Transverse colon (tissue), 4 donors: ENCODE results near the gene PPFIA1. TPM values are rescaled to one million over a fixed set of nuclear protein-coding genes. Genes with fewer than 3 reads are reported as not detected.

ENCODE experiments used
- DNase-seq: peaks from one replicate; pipeline ENCODE4 v3.0.0-alpha.2; 2019
- H3K27ac ChIP-seq, 4 donors: fragments of 200-600 bp; sonication (generic); 2 replicates each; pipeline ENCODE4 v1.5.1; 2016 to 2018; ENCODE audit warnings: inconsistent platforms in 4 of 4
- H3K27me3 ChIP-seq: fragments of 200-600 bp; sonication (generic); 2 replicates; pipeline ENCODE4 v1.5.1; 2017; ENCODE audit warnings: inconsistent platforms
- H3K36me3 ChIP-seq, 4 donors: fragments of 200-600 bp; sonication (generic); 2 replicates each; pipeline ENCODE4 v1.5.1; 2017 to 2019; ENCODE audit warnings: inconsistent platforms in 4 of 4
- H3K4me1 ChIP-seq, 4 donors: fragments of 200-600 bp; sonication (generic); 2 replicates each; pipeline ENCODE4 v1.5.1; 2017 to 2020; ENCODE audit warnings: inconsistent platforms in 4 of 4
- H3K4me3 ChIP-seq, 4 donors: fragments of 200-600 bp; sonication (generic); 1 replicate in 1 of 4; 2 replicates in 3 of 4; pipeline versions ENCODE4 v1.5.1 to v1.6.1; 2017 to 2019; ENCODE audit warnings: inconsistent platforms in 4 of 4
- H3K9me3 ChIP-seq, 2 donors: fragments of 200-600 bp; sonication (generic); 2 replicates each; pipeline ENCODE4 v1.5.1; 2017 to 2019; ENCODE audit warnings: inconsistent platforms in 2 of 2
- CTCF ChIP-seq, 5 experiments: fragments of 200-600 bp in 3 of 5; fragments of 450-650 bp in 2 of 5; sonication (generic) in 3 of 5; IDR thresholded peaks; 1 replicate in 2 of 5; 2 replicates in 3 of 5; pipeline ENCODE4 v1.5.1; 2016 to 2017; ENCODE audit warnings: antibody characterized with exemption in 5 of 5, inconsistent platforms in 3 of 5, mild to moderate bottlenecking in 2 of 5, moderate library complexity in 1 of 5
- EP300 ChIP-seq: sonication (generic); formaldehyde crosslinking; IDR thresholded peaks from one replicate; pipeline ENCODE4 v1.6.1; 2017; ENCODE audit warnings: antibody characterized with exemption, low read depth
- POLR2A ChIP-seq: fragments of 450-650 bp; IDR thresholded peaks from one replicate; pipeline ENCODE4 v1.6.1; 2016; ENCODE audit warnings: antibody characterized with exemption, mild to moderate bottlenecking, moderate library complexity
- POLR2AphosphoS5 ChIP-seq, 3 donors: sonication (generic); formaldehyde crosslinking; IDR thresholded peaks; one replicate each; pipeline ENCODE4 v1.6.1; 2016; ENCODE audit warnings: antibody characterized with exemption in 3 of 3
- WGBS, 2 donors: methylation state at CpG; one replicate each; pipeline ENCODE4 v1.1.5; 2018; ENCODE audit warnings: low coverage in 1 of 2; 5-methylcytosine and 5-hydroxymethylcytosine counted together
- in situ Hi-C, 4 donors: fragments of 200-750 bp; cut with MboI; loops; one replicate each; pipeline versions ENCODE4 v1.15.0 to v1.15.1; 2017; ENCODE audit warnings: low sequenced_read_pairs in 3 of 4, low pct_ligation_motif_present in 1 of 4, low pct_unique_long_range_greater_than_20kb in 1 of 4
- intact Hi-C: fragments of 100-400 bp; cut with DNase I; formaldehyde crosslinking; loops from one replicate; pipeline ENCODE4 v1.15.1; 2023; ENCODE audit warnings: low total_unique reads
- total RNA-seq, 4 donors: library from RNA; depleted of rRNA; stranded (reverse); fragments of >200 nt; gene quantifications; one replicate each; pipeline ENCODE4 v1.1.0, GENCODE V29; 2016

PPFIA1 gene
- total RNA-seq, 4 donors from 2014 or later: 42.6 to 143 (median 72.8) TPM

- intact Hi-C loops (no loop called here), in situ Hi-C loops (no loop called here)
- Histone ChIP-seq H3K27me3 (no peaks in the 10 kb centered on the region), H3K9me3 (no peaks in the 10 kb centered on the region), H3K4me3 (no peak overlapping the region), H3K4me1 (peaks cover 11 to 36% (median 24%) of the 10 kb centered on the region in 4 donors), H3K27ac (no peak overlapping the region), H3K36me3 (peaks cover 0 to 3% (median 1%) of the 10 kb centered on the region in 4 donors)
- DNase-seq: no peak
- 76 to 81% methylated on average over 5 to 10 of the region's 10 CpGs for WGBS, 2 donors
- no peak for TF ChIP-seq POLR2AphosphoS5 (IDR thresholded peaks at IDR 0.05)
- TF ChIP-seq POLR2A: no peak
- no peak for TF ChIP-seq EP300
- TF ChIP-seq CTCF (IDR thresholded peaks at IDR 0.05): no peak
These were observed 131.5 kb downstream of the PPFIA1 start for GRCh38 chr11:70402016-70402415.

GRCh38 chr11:70402685-70403084 lies 132.2 kb downstream of the PPFIA1 start:
- in situ Hi-C loops: no loop called here

GRCh38 chr11:70404244-70404643 lies 133.8 kb downstream of the PPFIA1 start:
- intact Hi-C loops (no loop called here), in situ Hi-C loops (no loop called here)
- whole genome bisulfite sequencing, 2 donors: 90 to 95% methylated on average over 7 to 11 of the region's 11 CpGs

More at GRCh38 chr11:70402685-70403084, 132.2 kb downstream of the PPFIA1 start:
- WGBS, 2 donors: 74% methylated on average over 1 of the region's 1 CpG; no CpG with 5 or more reads in 1 of the 2 donors
- H3K36me3 ChIP-seq: peaks cover 0 to 9% (median 4%) of the 10 kb centered on the region in 4 donors
- H3K27me3 ChIP-seq: no peaks in the 10 kb centered on the region
- no peak for DNase-seq
- intact Hi-C loops: no loop called here
- H3K4me1 ChIP-seq: peaks cover 8 to 30% (median 21%) of the 10 kb centered on the region in 4 donors
- TF ChIP-seq EP300: no peak
- TF ChIP-seq CTCF (IDR thresholded peaks at IDR 0.05): no peak
- TF ChIP-seq POLR2A: no peak
- no peak for TF ChIP-seq POLR2AphosphoS5 (IDR thresholded peaks at IDR 0.05)
- no peak overlapping the region for H3K27ac ChIP-seq
- no peak overlapping the region for H3K4me3 ChIP-seq
- no peaks in the 10 kb centered on the region for H3K9me3 ChIP-seq

DNA sequence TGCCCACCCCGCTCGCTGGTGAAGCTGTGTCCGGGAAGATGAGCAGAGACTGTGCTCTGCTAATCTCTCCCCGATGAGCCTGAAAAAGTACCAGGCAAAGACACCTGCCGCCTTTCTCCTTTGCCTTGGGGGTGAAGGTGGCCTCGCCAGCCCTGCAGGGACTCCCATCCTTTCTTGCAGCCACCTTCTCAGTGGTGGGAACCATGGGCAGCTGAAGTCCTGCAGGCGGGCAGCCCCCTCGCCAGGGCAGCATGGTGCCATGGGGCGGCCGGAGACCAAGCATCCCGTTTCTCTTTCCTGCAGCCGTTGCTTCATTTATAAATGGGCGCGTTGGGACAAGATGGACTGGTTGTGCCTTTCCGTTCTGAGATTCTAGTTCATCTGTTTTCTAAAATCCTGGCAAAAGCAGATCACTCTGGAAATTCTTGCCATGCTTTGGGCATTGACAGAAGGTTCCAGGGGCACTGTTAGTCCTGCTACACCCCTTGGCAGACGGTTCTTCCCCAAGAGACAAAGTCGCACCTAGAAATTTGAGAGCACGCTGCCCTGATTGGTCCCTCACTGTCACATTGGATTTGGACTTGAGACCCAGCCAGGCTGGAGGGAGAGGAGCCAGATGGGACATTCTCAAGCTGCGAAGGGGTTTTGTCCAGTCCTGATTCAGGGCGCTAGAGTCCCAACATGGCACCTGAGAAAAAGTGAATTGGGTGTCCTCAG lies 135.3 kb downstream of the PPFIA1 start:
- Histone ChIP-seq H3K4me1 (peaks cover 0 to 5% (median 3%) of the 10 kb centered on the region in 4 donors), H3K4me3 (no peak overlapping the region), H3K9me3 (no peaks in the 10 kb centered on the region), H3K36me3 (peaks cover 0 to 32% (median 16%) of the 10 kb centered on the region in 4 donors), H3K27ac (no peak overlapping the region), H3K27me3 (no peaks in the 10 kb centered on the region)
- WGBS, 2 donors: 97% methylated on average over 20 of the region's 20 CpGs; no CpG with 5 or more reads in 1 of the 2 donors
- TF ChIP-seq EP300: no peak
- TF ChIP-seq POLR2A: no peak
- no peak for TF ChIP-seq POLR2AphosphoS5 (IDR thresholded peaks at IDR 0.05)
- no peak for TF ChIP-seq CTCF (IDR thresholded peaks at IDR 0.05)
- in situ Hi-C loops: no loop called here
- intact Hi-C loops: no loop called here
- DNase-seq: no peak

More at GRCh38 chr11:70404244-70404643, 133.8 kb downstream of the PPFIA1 start:
- Histone ChIP-seq H3K27me3 (no peaks in the 10 kb centered on the region), H3K27ac (no peak overlapping the region), H3K4me1 (peaks cover 8 to 20% (median 17%) of the 10 kb centered on the region in 4 donors), H3K4me3 (no peak overlapping the region), H3K36me3 (peaks cover 0 to 22% (median 11%) of the 10 kb centered on the region in 4 donors), H3K9me3 (no peaks in the 10 kb centered on the region)
- TF ChIP-seq POLR2A (no peak), EP300 (no peak), POLR2AphosphoS5 (IDR thresholded peaks at IDR 0.05) (no peak), CTCF (IDR thresholded peaks at IDR 0.05) (no peak)
- no peak for DNase-seq
